GM04504 (cell line): ENCODE results near the gene KRTAP4-8.
"Not testable (repeated sequence)": the region's sequence is repeated elsewhere in the genome, so short reads cannot be mapped to it uniquely, and the experiment has no call there.

ENCODE experiments used
- DNase-seq: peaks from one replicate; pipeline ENCODE4 v3.0.0-alpha.2; 2012; ENCODE audit warnings: low read depth

KRTAP4-8 gene

DNA sequence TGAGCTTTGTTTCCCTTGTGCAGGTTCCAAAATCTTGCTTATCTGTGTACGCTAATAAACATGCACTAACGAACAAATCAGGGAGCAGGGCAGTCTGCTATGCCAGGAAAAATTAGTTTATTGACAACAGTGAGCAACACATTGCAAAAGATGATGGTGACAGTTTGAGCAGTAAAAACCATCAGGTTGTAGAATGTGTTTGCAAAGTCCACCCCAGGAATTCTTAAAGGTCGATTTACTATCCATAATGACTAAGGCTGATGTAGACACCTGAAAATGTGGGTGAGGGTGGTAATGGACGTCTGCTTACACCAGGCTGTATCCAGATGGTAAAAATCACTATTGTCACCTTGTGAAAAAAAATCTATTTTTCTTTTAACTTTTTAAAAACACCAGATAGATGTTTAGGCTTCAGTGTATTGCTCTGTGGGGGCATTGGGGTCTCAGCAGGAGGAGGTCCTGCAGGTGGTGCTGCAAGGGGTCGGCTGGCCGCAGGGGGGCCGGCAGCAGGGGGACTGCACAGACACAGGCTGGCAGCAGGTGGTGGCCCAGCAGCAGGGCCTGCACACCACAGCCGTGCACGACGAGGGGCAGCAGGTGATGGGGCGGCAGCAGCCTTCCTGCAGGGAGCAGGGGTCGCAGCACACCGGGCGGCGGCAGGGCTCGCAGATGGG lies 32.8 kb downstream of the KRTAP4-8 start:
- not testable (repeated sequence) for DNase-seq

- no peak for DNase-seq
Observed at GRCh38 chr17:41064301-41064700, 33.6 kb downstream of the KRTAP4-8 start.

DNA sequence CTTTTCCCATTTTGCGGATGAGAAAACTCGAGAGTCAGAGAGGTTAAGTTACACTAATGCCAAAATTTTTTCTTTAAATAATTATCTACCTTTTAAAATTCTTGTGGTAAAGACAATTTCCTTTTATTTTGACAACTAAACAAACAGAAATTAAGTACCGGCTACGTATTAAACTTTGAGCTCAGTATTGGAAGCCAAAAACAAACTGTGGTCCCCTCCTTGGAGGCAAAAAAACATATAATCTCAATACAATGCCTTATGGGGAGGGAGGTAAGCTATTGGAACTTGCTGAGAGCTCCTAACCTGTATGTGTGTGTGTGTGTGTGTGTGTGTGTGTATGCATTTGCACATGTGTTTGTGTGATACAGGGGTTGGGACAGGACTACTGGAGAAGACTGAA lies 34.5 kb downstream of the KRTAP4-8 start:
- no peak for DNase-seq

- peak; percentile 93 for DNase-seq
Observed at GRCh38 chr17:41061964-41062363, 36.0 kb downstream of the KRTAP4-8 start.

- peak; percentile 86 for DNase-seq
Observed at GRCh38 chr17:41060052-41060604, 37.8 kb downstream of the KRTAP4-8 start, which contains the start of gene KRTAP2-3. Gene KRTAP2-3, minus strand, starts transcription at chr17:41060114. Its CDS starts 64 bp downstream, at chr17:41060050.

DNA sequence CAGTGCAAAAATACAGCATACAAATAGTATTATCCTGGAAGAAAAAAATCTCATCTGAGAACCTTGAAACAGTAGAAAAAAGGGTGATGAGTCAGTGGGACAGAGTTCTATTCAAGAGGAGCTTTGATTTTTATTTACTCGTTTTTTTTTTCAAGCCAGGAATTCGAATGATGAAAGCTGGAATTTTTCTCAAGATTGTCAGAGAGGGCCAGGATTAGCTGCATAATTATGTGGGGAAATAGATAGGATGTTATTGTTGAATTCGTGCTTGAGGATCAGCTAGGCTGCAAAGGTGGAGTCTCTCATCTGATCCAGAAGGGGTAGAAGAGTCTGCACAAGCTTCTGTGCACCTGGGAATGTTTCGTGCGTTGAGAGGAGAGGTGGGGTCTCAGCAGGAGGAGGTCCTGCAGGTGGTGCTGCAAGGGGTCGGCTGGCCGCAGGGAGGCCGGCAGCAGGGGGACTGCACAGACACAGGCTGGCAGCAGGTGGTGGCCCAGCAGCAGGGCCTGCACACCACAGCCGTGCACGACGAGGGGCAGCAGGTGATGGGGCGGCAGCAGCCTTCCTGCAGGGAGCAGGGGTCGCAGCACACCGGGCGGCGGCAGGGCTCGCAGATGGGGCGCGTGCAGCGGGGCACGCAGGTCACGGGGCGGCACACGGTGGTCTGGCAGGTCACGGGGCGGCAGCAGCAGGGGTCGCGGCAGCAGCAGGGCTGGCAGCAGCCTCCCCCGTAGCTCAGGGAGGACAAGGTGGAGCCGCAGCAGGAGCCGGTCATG lies 38.5 kb downstream of the KRTAP4-8 start:
- DNase-seq: peak; percentile 89

GRCh38 chr17:41058741-41059140 lies 39.2 kb downstream of the KRTAP4-8 start:
- DNase-seq: no peak

DNA sequence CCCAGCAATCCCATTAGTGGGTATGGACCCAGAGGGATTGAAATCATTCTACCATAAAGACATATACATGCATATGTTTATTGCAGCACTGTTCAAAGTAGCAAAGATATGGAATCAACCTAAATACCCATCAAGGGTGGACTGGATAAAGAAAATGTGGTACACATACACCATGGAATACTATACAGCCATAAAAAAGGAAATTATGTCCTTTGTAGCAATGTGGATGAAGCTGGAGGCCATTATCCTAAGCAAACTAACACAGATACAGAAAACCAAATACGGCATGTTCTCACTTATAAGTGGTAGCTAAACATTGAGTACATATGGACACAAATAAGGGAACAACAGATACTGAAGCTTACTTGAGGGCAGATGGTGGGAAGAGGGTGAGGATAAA lies 40.4 kb downstream of the KRTAP4-8 start:
- no peak for DNase-seq

DNA sequence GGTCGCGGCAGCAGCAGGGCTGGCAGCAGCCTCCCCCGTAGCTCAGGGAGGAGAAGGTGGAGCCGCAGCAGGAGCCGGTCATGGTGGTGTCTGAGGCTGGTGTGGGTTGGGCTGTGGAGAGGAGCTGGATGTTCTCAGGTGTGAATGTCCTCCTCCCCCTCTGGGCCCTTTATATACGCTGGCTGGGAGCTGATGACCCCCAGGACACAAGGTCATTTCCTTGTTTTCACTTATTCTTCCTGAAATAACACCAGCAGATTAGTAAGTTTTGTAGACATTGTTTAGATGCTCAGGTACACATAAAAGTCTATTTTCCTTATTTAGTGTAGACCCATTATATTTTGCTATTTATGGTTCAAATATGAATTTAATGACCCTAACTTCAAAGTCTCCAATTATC lies 42.8 kb downstream of the KRTAP4-8 start, which contains the start of gene KRTAP2-2:
Gene KRTAP2-2, minus strand, starts transcription at position 101 of the 400 bp plus-strand sequence. Its CDS starts 19 bp downstream, at position 82.
- DNase-seq: not testable (repeated sequence)

DNA sequence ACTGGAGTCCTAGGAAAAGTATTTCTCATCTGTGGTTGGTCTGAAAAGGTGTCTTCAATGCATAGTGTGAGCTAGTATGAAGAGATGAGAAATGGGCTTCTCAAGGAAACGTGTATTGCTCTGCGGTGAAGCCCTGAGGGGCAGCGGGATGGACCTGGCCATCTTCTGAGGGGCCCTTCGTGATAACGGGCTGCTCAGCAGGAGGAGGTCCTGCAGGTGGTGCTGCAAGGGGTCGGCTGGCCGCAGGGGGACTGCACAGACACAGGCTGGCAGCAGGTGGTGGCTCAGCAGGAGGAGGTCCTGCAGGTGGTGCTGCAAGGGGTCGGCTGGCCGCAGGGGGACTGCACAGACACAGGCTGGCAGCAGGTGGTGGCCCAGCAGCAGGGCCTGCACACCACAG lies 43.4 kb downstream of the KRTAP4-8 start:
- not testable (repeated sequence) for DNase-seq

DNA sequence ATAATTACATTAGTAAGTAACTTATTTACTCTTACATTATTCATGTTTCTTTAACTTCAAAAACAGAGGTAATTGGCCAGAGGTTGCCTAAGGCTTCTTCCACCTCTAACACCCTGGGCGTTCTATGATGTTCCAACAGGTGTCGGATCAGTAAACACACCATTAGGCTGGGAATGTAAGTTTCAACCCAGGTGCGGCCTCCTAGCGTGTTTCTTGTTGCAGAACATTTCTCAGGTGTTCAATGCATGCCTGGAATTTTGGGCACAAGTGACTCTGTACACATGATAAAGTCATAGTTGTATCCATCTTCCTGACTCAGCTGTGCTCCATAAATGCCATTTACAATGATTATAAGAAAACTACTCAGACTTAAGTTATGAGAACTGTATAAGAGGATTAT lies 43.9 kb downstream of the KRTAP4-8 start:
- no peak for DNase-seq

GRCh38 chr17:41052566-41052965 lies 45.4 kb downstream of the KRTAP4-8 start:
- DNase-seq: no peak

- no peak for DNase-seq
Observed at GRCh38 chr17:41049110-41049509, 48.8 kb downstream of the KRTAP4-8 start.

DNA sequence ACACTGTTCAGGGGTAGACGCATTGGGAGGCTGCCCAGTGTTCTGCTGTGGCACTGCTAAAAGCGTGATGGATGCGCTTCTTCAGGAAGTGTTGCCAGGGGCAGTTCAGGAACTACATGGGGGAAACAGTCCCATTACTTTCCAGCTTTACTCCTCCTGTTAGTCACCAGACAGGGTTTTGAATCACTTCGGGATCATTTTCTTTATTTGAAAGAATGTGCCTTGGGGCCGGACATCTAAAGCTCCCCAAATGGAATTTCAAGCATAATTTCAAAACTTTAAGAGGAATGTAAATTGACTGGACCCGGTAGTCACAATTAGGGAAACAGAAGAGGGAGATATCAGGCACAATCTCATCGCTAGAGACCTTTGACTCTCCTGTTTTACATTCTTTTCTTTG lies 49.5 kb downstream of the KRTAP4-8 start:
- no peak for DNase-seq
